GM18861 (cell line): Measurements from ENCODE around the gene TRIP6.
"Not testable (repeated sequence)": the region's sequence is repeated elsewhere in the genome, so short reads cannot be mapped to it uniquely, and the experiment has no call there.

ENCODE experiments used
- ATAC-seq: cut with Tn5 transposase; IDR thresholded peaks from one replicate; pipeline ENCODE4 v1.9.1; 2021; ENCODE audit not compliant: unreplicated experiment

The TRIP6 gene

GRCh38 chr7:100837099-100837836 is 29.9 kb upstream of the TRIP6 start:
- peak; percentile 70 for ATAC-seq

- ATAC-seq: no peak
These were observed 27.8 kb upstream of the TRIP6 start for GRCh38 chr7:100839361-100839760.

GRCh38 chr7:100840470-100841100 is 26.6 kb upstream of the TRIP6 start:
- ATAC-seq: no peak

- no peak for ATAC-seq
These were observed 19.8 kb upstream of the TRIP6 start for GRCh38 chr7:100847360-100847759.

- peak; percentile 84 for ATAC-seq
These were observed 14.9 kb upstream of the TRIP6 start, which contains the start of gene SLC12A9 for GRCh38 chr7:100852048-100852872. TSS of gene SLC12A9 (plus strand) at chr7:100852713. CDS start at chr7:100854198, 1,485 bp downstream.

- ATAC-seq: no peak
These were observed 12.9 kb upstream of the TRIP6 start for GRCh38 chr7:100854146-100854895.

GRCh38 chr7:100854899-100855298 is 12.3 kb upstream of the TRIP6 start:
- ATAC-seq: not testable (repeated sequence)

GRCh38 chr7:100855515-100855914 is 11.7 kb upstream of the TRIP6 start:
- no peak for ATAC-seq

GRCh38 chr7:100856871-100857282 is 10.3 kb upstream of the TRIP6 start:
- ATAC-seq: no peak

GRCh38 chr7:100859856-100860255 is 7.3 kb upstream of the TRIP6 start:
- ATAC-seq: no peak

- no peak for ATAC-seq
These were observed 6.2 kb upstream of the TRIP6 start for GRCh38 chr7:100860702-100861615.

GRCh38 chr7:100861616-100861985 is 5.6 kb upstream of the TRIP6 start:
- ATAC-seq: no peak

- no peak for ATAC-seq
These were observed 3.7 kb upstream of the TRIP6 start for GRCh38 chr7:100863406-100863950.

- ATAC-seq: no peak
These were observed 2.8 kb upstream of the TRIP6 start for GRCh38 chr7:100864263-100864845.

GRCh38 chr7:100865372-100865911 is 1.7 kb upstream of the TRIP6 start:
- no peak for ATAC-seq

- ATAC-seq: no peak
These were observed 1.1 kb upstream of the TRIP6 start for GRCh38 chr7:100865938-100866728.

GRCh38 chr7:100866729-100867039 is 503 bp upstream of the TRIP6 start:
- no peak for ATAC-seq

GRCh38 chr7:100867776-100868485 is 744 bp downstream of the TRIP6 start:
- no peak for ATAC-seq
